Peyer's patch (tissue), 4 donors: ENCODE measurements around the gene MYRIP.

Experiments used
- CTCF ChIP-seq, 6 experiments: fragments of 450-650 bp in 4 of 6; fragments of 200-600 bp in 2 of 6; sonication (generic) in 1 of 6; IDR thresholded peaks; one replicate each; pipeline ENCODE4 v1.5.1; 2017 to 2019; ENCODE audit warnings: antibody characterized with exemption in 6 of 6, mild to moderate bottlenecking in 3 of 6, moderate library complexity in 1 of 6
- POLR2A ChIP-seq, 2 donors: fragments of 450-650 bp; IDR thresholded peaks; one replicate each; pipeline ENCODE4 v1.5.1; 2017; ENCODE audit warnings: antibody characterized with exemption in 2 of 2, mild to moderate bottlenecking in 2 of 2, moderate library complexity in 2 of 2

GRCh38 chr3:39965461-39965860 lies 156.1 kb downstream of the MYRIP start:
- TF ChIP-seq CTCF (IDR thresholded peaks at IDR 0.05): no peak
- TF ChIP-seq POLR2A (IDR thresholded peaks at IDR 0.05): no peak
